Left renal cortex interstitium (tissue), 4 donors: ENCODE data around the gene COX5A. TPM values are rescaled to one million over a fixed set of nuclear protein-coding genes. Genes with fewer than 3 reads are reported as not detected.

Experiments
- DNase-seq, 4 donors: peaks; one replicate each; pipeline ENCODE4 v3.0.0-alpha.2; 2013; ENCODE audit warnings: low read depth in 4 of 4, low spot score in 2 of 4, missing footprints in 1 of 4
- polyA plus RNA-seq, 4 donors: library from polyadenylated mRNA; unstranded; fragments of 120-200 nt; gene quantifications; one replicate each; pipeline ENCODE4 v1.2.1, GENCODE V29; 2013; ENCODE audit not compliant: insufficient read length in 4 of 4

COX5A gene
- polyA plus RNA-seq, 4 donors: 191 to 233 (median 208) TPM

DNA sequence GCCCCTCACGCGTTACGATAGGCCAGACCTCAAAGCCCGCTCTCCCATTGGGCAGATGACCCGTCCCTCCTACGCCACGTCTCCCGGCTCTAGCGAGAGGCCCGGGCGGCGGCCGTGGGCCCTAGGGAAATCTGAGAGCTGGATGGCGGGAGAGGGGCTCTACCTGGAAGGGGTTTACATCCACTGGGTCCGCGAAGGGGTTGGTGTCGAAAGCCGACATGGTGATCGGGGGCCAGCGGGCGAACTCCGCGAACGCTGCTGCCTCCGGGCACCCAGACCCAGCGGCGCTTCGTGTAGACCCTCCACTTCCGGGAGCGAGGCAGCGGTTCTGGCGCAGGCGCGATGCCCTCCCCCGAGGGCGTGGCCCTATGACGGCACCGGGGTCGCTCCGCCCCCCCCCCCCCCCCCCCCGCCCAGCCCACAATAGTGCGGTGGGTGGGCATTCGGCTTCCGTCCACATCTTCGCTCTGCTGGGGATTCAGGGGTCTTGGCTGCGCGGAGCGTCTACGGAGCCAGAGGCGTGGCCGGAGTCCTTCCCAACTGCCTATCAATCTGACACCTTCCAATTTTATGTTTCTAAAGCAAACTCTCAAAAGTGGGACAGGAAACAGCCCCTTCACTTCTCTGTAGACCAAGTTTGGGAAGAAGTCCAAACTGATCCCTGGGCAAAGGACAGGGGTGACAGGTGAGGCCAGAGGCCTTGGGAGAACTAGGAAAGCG is 64.7 kb downstream of the COX5A start, which contains the start of gene SCAMP2:
SCAMP2 (minus strand) TSS at position 330 of the 720 bp plus-strand sequence; CDS start at position 220, 110 bp downstream.
- peak; percentile 89 to 97 (median 94) for DNase-seq

DNA sequence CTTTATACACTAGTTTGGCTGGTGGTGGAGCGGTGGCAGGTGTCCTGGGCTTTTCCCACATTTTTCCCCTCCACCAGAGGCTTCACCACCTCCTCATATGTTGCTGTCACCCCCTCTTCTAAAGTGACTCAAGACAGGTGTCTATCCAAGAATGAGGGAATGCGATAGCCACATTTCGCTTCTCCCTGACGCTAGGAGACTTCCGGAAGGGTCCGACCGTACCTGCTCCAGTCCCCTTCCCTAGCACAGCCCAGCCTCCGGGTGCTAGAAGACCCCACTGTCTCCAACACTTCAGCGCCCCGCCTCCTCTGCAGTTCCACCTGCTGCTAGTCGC is 65.2 kb downstream of the COX5A start:
- no peak for DNase-seq

DNA sequence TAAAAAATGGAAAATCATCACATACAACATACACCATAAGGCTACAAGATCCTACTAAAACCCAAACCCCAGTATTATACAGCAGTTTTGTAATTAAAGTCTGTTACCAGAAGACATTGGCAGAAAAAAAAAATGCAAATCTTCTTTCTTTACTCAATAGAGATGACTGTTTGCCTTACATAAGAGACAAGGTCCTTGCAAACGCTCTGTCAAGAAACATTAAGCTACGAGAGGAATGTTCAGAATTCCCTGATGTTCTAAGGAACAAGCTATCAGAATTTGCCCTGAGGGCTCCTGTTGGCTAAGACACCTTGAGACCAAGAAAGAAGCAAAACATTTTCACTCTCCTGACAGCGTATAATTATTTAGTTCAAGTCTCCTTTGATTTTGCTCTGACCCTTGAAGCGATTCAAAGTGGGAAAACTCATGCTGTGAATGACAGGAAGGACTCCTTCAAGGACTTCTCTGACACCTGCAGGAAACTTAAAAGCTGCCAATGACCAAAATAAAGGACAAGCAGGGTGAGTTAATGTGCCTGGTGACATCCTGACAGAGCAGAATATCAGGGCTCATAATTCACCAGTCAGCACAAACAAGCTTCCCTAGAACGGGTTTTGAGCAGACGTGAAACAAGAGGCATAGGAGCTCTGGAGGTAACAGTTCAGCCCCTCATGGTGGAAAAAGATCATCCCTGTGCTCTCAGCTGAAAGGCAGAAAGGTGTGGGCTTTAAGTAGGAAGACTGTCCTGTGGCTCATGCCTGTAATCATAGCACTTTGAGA is 67.2 kb downstream of the COX5A start:
- DNase-seq: no peak

Other genes starting within 250 kb of the COX5A start
- gene EDC3, start 242.0 kb downstream of the COX5A start, polyA plus RNA-seq: 10 to 100 TPM; 37.5 to 43.0 (median 40.6) TPM
- under 1 TPM in 1 of 4 donors, not detected in 3; 0.20 TPM for gene CYP1A1, start 212.5 kb downstream of the COX5A start, polyA plus RNA-seq
- gene CYP1A2, start 189.2 kb downstream of the COX5A start, polyA plus RNA-seq: under 1 TPM; 0.10 to 0.25 (median 0.19) TPM
- 10 to 100 TPM; 45.4 to 51.3 (median 46.4) TPM for gene CSK, start 156.0 kb downstream of the COX5A start, polyA plus RNA-seq
- gene LMAN1L, start 125.2 kb downstream of the COX5A start, polyA plus RNA-seq: not detected
- gene CPLX3, start 111.4 kb downstream of the COX5A start, polyA plus RNA-seq: under 1 TPM in 1 of 4 donors, not detected in 3; 0.07 TPM
- 10 to 100 TPM; 30.5 to 36.2 (median 33.7) TPM for gene ULK3, start 94.9 kb downstream of the COX5A start, polyA plus RNA-seq
- gene SCAMP2, start 64.7 kb downstream of the COX5A start, polyA plus RNA-seq: 10 to 100 TPM; 68.4 to 78.0 (median 72.7) TPM
- 10 to 100 TPM; 60.5 to 76.7 (median 63.1) TPM for gene MPI, start 48.0 kb downstream of the COX5A start, polyA plus RNA-seq
- 10 to 100 TPM; 52.4 to 59.7 (median 57.6) TPM for gene FAM219B, start 31.2 kb downstream of the COX5A start, polyA plus RNA-seq
- gene RPP25, start 18.7 kb upstream of the COX5A start, polyA plus RNA-seq: 1 to 10 TPM; 2.0 to 3.4 (median 2.9) TPM
- 10 to 100 TPM; 19.5 to 30.0 (median 25.7) TPM for gene SCAMP5, start 57.5 kb upstream of the COX5A start, polyA plus RNA-seq
- gene PPCDC, start 85.5 kb upstream of the COX5A start, polyA plus RNA-seq: 10 to 100 TPM; 11.1 to 15.1 (median 14.3) TPM